Stimulated activated CD8-positive, alpha-beta memory T cell treated with anti-CD3 and anti-CD28 coated beads, Interleukin-15, amount 100 ng/mL, for 4 hours (primary cell): ENCODE measurements around the gene GPR35.

Experiments
- DNase-seq, 2 donors: peaks; one replicate each; pipeline ENCODE4 v3.0.0-alpha.2; 2020; ENCODE audit warnings: low read depth in 2 of 2

Gene GPR35

GRCh38 chr2:240624011-240624949, 1.0 kb upstream of the GPR35 start:
- DNase-seq, result no peak

- no peak for DNase-seq
Observed at GRCh38 chr2:240626531-240627300, 1.4 kb downstream of the GPR35 start.

GRCh38 chr2:240627736-240628506, 2.6 kb downstream of the GPR35 start:
- DNase-seq, result no peak

- no peak for DNase-seq
Observed at GRCh38 chr2:240628507-240628807, 3.2 kb downstream of the GPR35 start.

- DNase-seq, result no peak
Observed at GRCh38 chr2:240628808-240629618, 3.7 kb downstream of the GPR35 start.

GRCh38 chr2:240629619-240629967, 4.3 kb downstream of the GPR35 start:
- no peak for DNase-seq

- no peak for DNase-seq
Observed at GRCh38 chr2:240629968-240630770, 4.9 kb downstream of the GPR35 start.

GRCh38 chr2:240630771-240631547, 5.7 kb downstream of the GPR35 start:
- DNase-seq, result no peak

GRCh38 chr2:240631548-240632305, 6.4 kb downstream of the GPR35 start:
- DNase-seq, result no peak

GRCh38 chr2:240632306-240632721, 7.0 kb downstream of the GPR35 start:
- no peak for DNase-seq

- DNase-seq, result no peak
Observed at GRCh38 chr2:240635121-240635997, 10.1 kb downstream of the GPR35 start.

- no peak for DNase-seq
Observed at GRCh38 chr2:240635998-240636547, 10.8 kb downstream of the GPR35 start.

GRCh38 chr2:240636563-240637115, 11.4 kb downstream of the GPR35 start:
- no peak for DNase-seq

- DNase-seq, result no peak
Observed at GRCh38 chr2:240637116-240637900, 12.0 kb downstream of the GPR35 start.

GRCh38 chr2:240637901-240638345, 12.6 kb downstream of the GPR35 start:
- DNase-seq, result no peak

GRCh38 chr2:240638512-240639160, 13.4 kb downstream of the GPR35 start:
- DNase-seq, result no peak
